HepG2 (cell line): ENCODE data around the gene ATAD2B. TPM values are rescaled to one million over a fixed set of nuclear protein-coding genes. Genes with fewer than 3 reads are reported as not detected.

Experiments
- AHR ChIP-seq: IDR thresholded peaks from 2 replicates; pipeline ENCODE4 v1.6.1; 2018; ENCODE audit warnings: missing genetic modification reagents, missing compliant biosample characterization
- FOXJ3 ChIP-seq: sonication (generic); formaldehyde crosslinking; IDR thresholded peaks from 2 replicates; pipeline ENCODE4 v1.4.0; 2020; ENCODE audit warnings: missing genetic modification reagents, mild to moderate bottlenecking, borderline replicate concordance
- HOXA5 ChIP-seq: sonication (generic); formaldehyde crosslinking; IDR thresholded peaks from 2 replicates; pipeline ENCODE4 v1.4.0; 2020; ENCODE audit warnings: missing genetic modification reagents
- KDM5A ChIP-seq: fragments of 200-600 bp; sonication (generic); IDR thresholded peaks from 2 replicates; pipeline ENCODE4 v1.7.0; 2018; ENCODE audit warnings: antibody characterized with exemption, mild to moderate bottlenecking, low read length, borderline replicate concordance
- KLF12 ChIP-seq: sonication (generic); formaldehyde crosslinking; IDR thresholded peaks from 2 replicates; pipeline ENCODE4 v1.4.0; 2020; ENCODE audit warnings: missing genetic modification reagents, borderline replicate concordance
- MED1 ChIP-seq: sonication (generic); formaldehyde crosslinking; IDR thresholded peaks from 2 replicates; pipeline ENCODE4 v1.4.0; 2020; ENCODE audit warnings: missing genetic modification reagents
- MTF1 ChIP-seq: sonication (generic); formaldehyde crosslinking; IDR thresholded peaks from 2 replicates; pipeline ENCODE4 v1.5.0; 2020; ENCODE audit warnings: missing genetic modification reagents
- NBN ChIP-seq: fragments of 450-650 bp; conservative IDR thresholded peaks from 2 replicates; pipeline ENCODE4 v1.6.1; 2017
- NR1H2 ChIP-seq: sonication (generic); formaldehyde crosslinking; IDR thresholded peaks from 2 replicates; pipeline ENCODE4 v1.8.1; 2022; ENCODE audit warnings: low read depth, missing genetic modification reagents, borderline replicate concordance
- RAD21 ChIP-seq: fragments of 450-650 bp; formaldehyde crosslinking; IDR thresholded peaks from 2 replicates; pipeline ENCODE4 v1.5.0; 2020; ENCODE audit warnings: mild to moderate bottlenecking
- RBM39 ChIP-seq: fragments of 200-400 bp; formaldehyde crosslinking; IDR thresholded peaks from one replicate; pipeline ENCODE4 v1.6.1; 2018; ENCODE audit warnings: antibody characterized with exemption, mild to moderate bottlenecking, low read depth, low read length; ENCODE audit not compliant: poor library complexity, severe bottlenecking
- SIN3A ChIP-seq: IDR thresholded peaks from 2 replicates; pipeline ENCODE4 v1.6.1; 2011; ENCODE audit warnings: low read depth, mild to moderate bottlenecking, control low read depth, low read length, borderline replicate concordance
- SNAPC2 ChIP-seq: sonication (generic); formaldehyde crosslinking; IDR thresholded peaks from 2 replicates; pipeline ENCODE4 v1.8.1; 2022; ENCODE audit warnings: mild to moderate bottlenecking, missing genetic modification reagents
- SRSF1 ChIP-seq: fragments of 200-400 bp; formaldehyde crosslinking; optimal IDR thresholded peaks from 2 replicates; pipeline ENCODE3; 2017; ENCODE audit warnings: mild to moderate bottlenecking, low read depth, low read length, moderate library complexity
- ZNF430 ChIP-seq: sonication (generic); formaldehyde crosslinking; IDR thresholded peaks from 2 replicates; pipeline ENCODE4 v1.9.0; 2021; ENCODE audit warnings: mild to moderate bottlenecking, missing genetic modification reagents
- ZNF460 ChIP-seq: sonication (generic); formaldehyde crosslinking; IDR thresholded peaks from 2 replicates; pipeline ENCODE4 v1.5.1; 2020; ENCODE audit warnings: missing genetic modification reagents, mild to moderate bottlenecking, borderline replicate concordance
- ZNF510 ChIP-seq: sonication (generic); formaldehyde crosslinking; IDR thresholded peaks from 2 replicates; pipeline ENCODE4 v1.4.0; 2020; ENCODE audit warnings: low read depth, mild to moderate bottlenecking, missing genetic modification reagents
- polyA plus RNA-seq, 8 experiments: library from polyadenylated mRNA; depleted of rRNA in 3 of 8; stranded (reverse) in 7 of 8; unstranded in 1 of 8; fragments of >200 nt; fragmentation: Illumina TruSeq in 4 of 8; extraction: Trizol in 4 of 8; gene quantifications; 2 replicates each; pipeline versions ENCODE4 v1.2.1 to v1.2.3, GENCODE V29; 2011 to 2016; ENCODE audit warnings: low read depth in 4 of 8, missing spikeins in 1 of 8, mixed read lengths in 1 of 8; ENCODE audit not compliant: insufficient read depth in 1 of 8
- total RNA-seq, 5 experiments: library from RNA; depleted of rRNA; stranded (reverse); fragments of >200 nt; fragmentation: Illumina TruSeq; extraction: Trizol; gene quantifications; 2 replicates each; pipeline ENCODE4 v1.2.3, GENCODE V29; 2016; ENCODE audit warnings: low read depth in 1 of 5
- TF ChIP-seq, protein P1 (sequence below): sonication (generic); formaldehyde crosslinking; IDR thresholded peaks from 2 replicates; pipeline ENCODE4 v1.5.0; 2020; ENCODE audit warnings: missing genetic modification reagents
- TF ChIP-seq, protein P2 (sequence below): sonication (generic); formaldehyde crosslinking; conservative IDR thresholded peaks from 2 replicates; pipeline ENCODE4 v1.8.0; 2022; ENCODE audit warnings: low read depth, missing genetic modification reagents
- TF ChIP-seq, protein P3 (sequence below): IDR thresholded peaks from 2 replicates; pipeline ENCODE4 v1.6.1; 2016; ENCODE audit warnings: low read depth
- TF ChIP-seq, protein P4 (sequence below): sonication (generic); formaldehyde crosslinking; IDR thresholded peaks from 2 replicates; pipeline ENCODE4 v1.8.0; 2022; ENCODE audit warnings: mild to moderate bottlenecking, missing genetic modification reagents, moderate library complexity
- TF ChIP-seq, protein P5 (sequence below): sonication (generic); formaldehyde crosslinking; IDR thresholded peaks from 2 replicates; pipeline ENCODE4 v1.5.0; 2020; ENCODE audit warnings: mild to moderate bottlenecking, missing genetic modification reagents, borderline replicate concordance

Gene ATAD2B
- total and polyA plus RNA-seq, 2 of the 13 experiments (the other 11 are each of a cell fraction or from before 2014, with no cell fraction given): 5.3 to 22.2 TPM

DNA sequence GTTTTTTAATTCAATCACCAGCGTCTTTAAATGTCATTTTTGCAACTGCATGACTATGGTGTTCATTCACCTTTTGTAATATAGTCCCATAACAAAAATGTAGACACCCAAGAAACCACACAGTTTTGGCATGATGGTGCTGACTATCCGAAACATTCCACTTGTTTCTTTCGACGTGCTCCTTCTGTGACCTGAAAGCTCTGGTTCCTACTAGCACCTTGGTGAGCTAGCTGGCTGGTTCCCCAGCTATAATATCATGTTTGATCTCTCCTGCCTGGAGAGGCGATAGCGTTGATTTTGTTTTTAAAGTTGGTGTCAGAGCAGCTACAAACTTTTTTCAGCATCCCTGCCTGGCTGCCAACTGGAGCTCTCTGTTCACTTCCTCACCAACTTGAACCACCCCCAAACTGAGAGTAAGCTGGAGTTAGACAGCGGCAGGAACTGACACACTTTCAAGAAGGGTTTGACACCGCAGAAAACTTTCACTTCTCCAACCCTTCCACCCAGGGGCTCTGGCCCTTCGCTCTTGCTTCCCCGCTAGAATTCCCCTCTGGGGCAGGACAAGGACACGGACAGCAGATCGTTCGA, 1.1 kb downstream of the ATAD2B start (continued):
- TF ChIP-seq, protein P1, sequence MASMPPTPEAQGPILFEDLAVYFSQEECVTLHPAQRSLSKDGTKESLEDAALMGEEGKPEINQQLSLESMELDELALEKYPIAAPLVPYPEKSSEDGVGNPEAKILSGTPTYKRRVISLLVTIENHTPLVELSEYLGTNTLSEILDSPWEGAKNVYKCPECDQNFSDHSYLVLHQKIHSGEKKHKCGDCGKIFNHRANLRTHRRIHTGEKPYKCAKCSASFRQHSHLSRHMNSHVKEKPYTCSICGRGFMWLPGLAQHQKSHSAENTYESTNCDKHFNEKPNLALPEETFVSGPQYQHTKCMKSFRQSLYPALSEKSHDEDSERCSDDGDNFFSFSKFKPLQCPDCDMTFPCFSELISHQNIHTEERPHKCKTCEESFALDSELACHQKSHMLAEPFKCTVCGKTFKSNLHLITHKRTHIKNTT (CRISPR knock-in tag): no peak
- TF ChIP-seq RAD21 (CRISPR knock-in tag) (no peak), ZNF430 (CRISPR knock-in tag) (no peak), HOXA5 (CRISPR knock-in tag) (no peak), ZNF460 (CRISPR knock-in tag) (no peak), MED1 (CRISPR knock-in tag) (0 out of 2 replicates have a peak, but pooled peaks have one; percentile 25), FOXJ3 (CRISPR knock-in tag) (no peak; the same call in 1 of the 2 replicates), SRSF1 (no peak), NR1H2 (CRISPR knock-in tag) (no peak), MTF1 (CRISPR knock-in tag) (no peak), KDM5A (0 out of 2 replicates have a peak, but pooled peaks have one; percentile 5), NBN (no peak), AHR (CRISPR knock-in tag) (no peak), KLF12 (CRISPR knock-in tag) (no peak), RBM39 (no peak), SIN3A (peak; percentile 15; the same call in 1 of the 2 replicates), SNAPC2 (CRISPR knock-in tag) (no peak), ZNF510 (CRISPR knock-in tag) (no peak)
- TF ChIP-seq, protein P2, sequence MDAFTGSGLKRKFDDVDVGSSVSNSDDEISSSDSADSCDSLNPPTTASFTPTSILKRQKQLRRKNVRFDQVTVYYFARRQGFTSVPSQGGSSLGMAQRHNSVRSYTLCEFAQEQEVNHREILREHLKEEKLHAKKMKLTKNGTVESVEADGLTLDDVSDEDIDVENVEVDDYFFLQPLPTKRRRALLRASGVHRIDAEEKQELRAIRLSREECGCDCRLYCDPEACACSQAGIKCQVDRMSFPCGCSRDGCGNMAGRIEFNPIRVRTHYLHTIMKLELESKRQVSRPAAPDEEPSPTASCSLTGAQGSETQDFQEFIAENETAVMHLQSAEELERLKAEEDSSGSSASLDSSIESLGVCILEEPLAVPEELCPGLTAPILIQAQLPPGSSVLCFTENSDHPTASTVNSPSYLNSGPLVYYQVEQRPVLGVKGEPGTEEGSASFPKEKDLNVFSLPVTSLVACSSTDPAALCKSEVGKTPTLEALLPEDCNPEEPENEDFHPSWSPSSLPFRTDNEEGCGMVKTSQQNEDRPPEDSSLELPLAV (CRISPR knock-in tag): no peak
- TF ChIP-seq, protein P3, sequence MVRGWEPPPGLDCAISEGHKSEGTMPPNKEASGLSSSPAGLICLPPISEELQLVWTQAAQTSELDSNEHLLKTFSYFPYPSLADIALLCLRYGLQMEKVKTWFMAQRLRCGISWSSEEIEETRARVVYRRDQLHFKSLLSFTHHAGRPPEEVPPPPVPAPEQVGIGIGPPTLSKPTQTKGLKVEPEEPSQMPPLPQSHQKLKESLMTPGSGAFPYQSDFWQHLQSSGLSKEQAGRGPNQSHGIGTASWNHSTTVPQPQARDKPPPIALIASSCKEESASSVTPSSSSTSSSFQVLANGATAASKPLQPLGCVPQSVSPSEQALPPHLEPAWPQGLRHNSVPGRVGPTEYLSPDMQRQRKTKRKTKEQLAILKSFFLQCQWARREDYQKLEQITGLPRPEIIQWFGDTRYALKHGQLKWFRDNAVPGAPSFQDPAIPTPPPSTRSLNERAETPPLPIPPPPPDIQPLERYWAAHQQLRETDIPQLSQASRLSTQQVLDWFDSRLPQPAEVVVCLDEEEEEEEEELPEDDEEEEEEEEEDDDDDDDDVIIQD (CRISPR knock-in tag): no peak
- TF ChIP-seq, protein P4, sequence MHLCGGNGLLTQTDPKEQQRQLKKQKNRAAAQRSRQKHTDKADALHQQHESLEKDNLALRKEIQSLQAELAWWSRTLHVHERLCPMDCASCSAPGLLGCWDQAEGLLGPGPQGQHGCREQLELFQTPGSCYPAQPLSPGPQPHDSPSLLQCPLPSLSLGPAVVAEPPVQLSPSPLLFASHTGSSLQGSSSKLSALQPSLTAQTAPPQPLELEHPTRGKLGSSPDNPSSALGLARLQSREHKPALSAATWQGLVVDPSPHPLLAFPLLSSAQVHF (CRISPR knock-in tag): no peak
- TF ChIP-seq, protein P5, sequence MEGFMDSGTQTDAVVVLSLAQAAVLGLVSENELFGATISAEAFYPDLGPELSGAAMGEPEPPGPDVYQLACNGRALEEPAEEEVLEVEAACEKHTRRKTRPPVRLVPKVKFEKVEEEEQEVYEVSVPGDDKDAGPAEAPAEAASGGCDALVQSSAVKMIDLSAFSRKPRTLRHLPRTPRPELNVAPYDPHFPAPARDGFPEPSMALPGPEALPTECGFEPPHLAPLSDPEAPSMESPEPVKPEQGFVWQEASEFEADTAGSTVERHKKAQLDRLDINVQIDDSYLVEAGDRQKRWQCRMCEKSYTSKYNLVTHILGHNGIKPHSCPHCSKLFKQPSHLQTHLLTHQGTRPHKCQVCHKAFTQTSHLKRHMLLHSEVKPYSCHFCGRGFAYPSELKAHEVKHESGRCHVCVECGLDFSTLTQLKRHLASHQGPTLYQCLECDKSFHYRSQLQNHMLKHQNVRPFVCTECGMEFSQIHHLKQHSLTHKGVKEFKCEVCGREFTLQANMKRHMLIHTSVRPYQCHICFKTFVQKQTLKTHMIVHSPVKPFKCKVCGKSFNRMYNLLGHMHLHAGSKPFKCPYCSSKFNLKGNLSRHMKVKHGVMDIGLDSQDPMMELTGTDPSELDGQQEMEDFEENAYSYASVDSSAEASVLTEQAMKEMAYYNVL (CRISPR knock-in tag): no peak
